Kidney epithelial cell (primary cell): ENCODE measurements around the gene MTOR. TPM values are rescaled to one million over a fixed set of nuclear protein-coding genes. Genes with fewer than 3 reads are reported as not detected.

Experiments used
- DNase-seq: peaks from one replicate; pipeline ENCODE4 v3.0.0-alpha.2; 2010; ENCODE audit warnings: low read depth
- H3K27me3 ChIP-seq: 2 replicates; pipeline ENCODE4 v1.6.0; 2011; ENCODE audit warnings: low read length; ENCODE audit not compliant: control insufficient read depth, insufficient read depth
- H3K36me3 ChIP-seq: 2 replicates; pipeline ENCODE4 v1.5.1; 2011; ENCODE audit warnings: low read length; ENCODE audit not compliant: control insufficient read depth, insufficient read depth
- H3K4me3 ChIP-seq: 2 replicates; pipeline ENCODE4 v1.5.1; 2011; ENCODE audit warnings: low read depth, mild to moderate bottlenecking, control low read depth, low read length
- total RNA-seq: library from RNA; depleted of rRNA; stranded (reverse); fragments of >200 nt; gene quantifications from 2 replicates; pipeline ENCODE4 v1.2.3, GENCODE V29; 2015
- TF ChIP-seq, protein P1 (sequence below): IDR thresholded peaks from 2 replicates; pipeline ENCODE4 v1.5.1; 2011; ENCODE audit warnings: mild to moderate bottlenecking, moderate library complexity, low read length, control low read depth, inconsistent platforms; ENCODE audit not compliant: insufficient read depth, poor library complexity, severe bottlenecking

Gene MTOR
- total RNA-seq, 1 donor from 2014 or later, result 41.3 TPM

GRCh38 chr1:11179125-11179524, 83.2 kb downstream of the MTOR start:
- H3K4me3 ChIP-seq, result no peak overlapping the region
- TF ChIP-seq, protein P1, sequence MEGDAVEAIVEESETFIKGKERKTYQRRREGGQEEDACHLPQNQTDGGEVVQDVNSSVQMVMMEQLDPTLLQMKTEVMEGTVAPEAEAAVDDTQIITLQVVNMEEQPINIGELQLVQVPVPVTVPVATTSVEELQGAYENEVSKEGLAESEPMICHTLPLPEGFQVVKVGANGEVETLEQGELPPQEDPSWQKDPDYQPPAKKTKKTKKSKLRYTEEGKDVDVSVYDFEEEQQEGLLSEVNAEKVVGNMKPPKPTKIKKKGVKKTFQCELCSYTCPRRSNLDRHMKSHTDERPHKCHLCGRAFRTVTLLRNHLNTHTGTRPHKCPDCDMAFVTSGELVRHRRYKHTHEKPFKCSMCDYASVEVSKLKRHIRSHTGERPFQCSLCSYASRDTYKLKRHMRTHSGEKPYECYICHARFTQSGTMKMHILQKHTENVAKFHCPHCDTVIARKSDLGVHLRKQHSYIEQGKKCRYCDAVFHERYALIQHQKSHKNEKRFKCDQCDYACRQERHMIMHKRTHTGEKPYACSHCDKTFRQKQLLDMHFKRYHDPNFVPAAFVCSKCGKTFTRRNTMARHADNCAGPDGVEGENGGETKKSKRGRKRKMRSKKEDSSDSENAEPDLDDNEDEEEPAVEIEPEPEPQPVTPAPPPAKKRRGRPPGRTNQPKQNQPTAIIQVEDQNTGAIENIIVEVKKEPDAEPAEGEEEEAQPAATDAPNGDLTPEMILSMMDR, result no peak
- H3K36me3 ChIP-seq, result no peaks in the 10 kb centered on the region
- DNase-seq, result no peak
- H3K27me3 ChIP-seq, result no peaks in the 10 kb centered on the region

- Histone ChIP-seq H3K27me3 (no peaks in the 10 kb centered on the region), H3K4me3 (no peak overlapping the region), H3K36me3 (no peaks in the 10 kb centered on the region)
- TF ChIP-seq, protein P1, result no peak
- DNase-seq, result no peak
Measured at GRCh38 chr1:11178021-11179015, 84.0 kb downstream of the MTOR start.

GRCh38 chr1:11176081-11176706, 86.2 kb downstream of the MTOR start:
- H3K36me3 ChIP-seq, result no peaks in the 10 kb centered on the region
- H3K27me3 ChIP-seq, result no peaks in the 10 kb centered on the region
- no peak for DNase-seq
- no peak overlapping the region for H3K4me3 ChIP-seq
- TF ChIP-seq, protein P1, result no peak

GRCh38 chr1:11175461-11175860, 86.9 kb downstream of the MTOR start:
- DNase-seq, result no peak
- no peaks in the 10 kb centered on the region for H3K36me3 ChIP-seq
- H3K27me3 ChIP-seq, result no peaks in the 10 kb centered on the region
- TF ChIP-seq, protein P1, result no peak
- H3K4me3 ChIP-seq, result no peak overlapping the region

- no peak for DNase-seq
- Histone ChIP-seq H3K4me3 (no peak overlapping the region), H3K27me3 (no peaks in the 10 kb centered on the region), H3K36me3 (no peaks in the 10 kb centered on the region)
- TF ChIP-seq, protein P1, result no peak
Measured at GRCh38 chr1:11174261-11174942, 87.9 kb downstream of the MTOR start.
